CD4-positive, alpha-beta T cell (primary cell): ENCODE data around the gene SKIDA1. TPM values are rescaled to one million over a fixed set of nuclear protein-coding genes. Genes with fewer than 3 reads are reported as not detected.

Experiments
- ATAC-seq: fragments of 200-7000 bp; cut with Tn5 transposase; one replicate; pipeline ENCODE4 v1.10.0; 2022; ENCODE audit warnings: mild to moderate bottlenecking; ENCODE audit not compliant: poor library complexity
- CTCF ChIA-PET: fragments of 350-600 bp; sonication (Branson Sonifier 250); formaldehyde crosslinking; loops from one replicate; lab custom pipeline; 2021; ENCODE audit warnings: antibody characterized with exemption, inconsistent platforms; lab: Charles Lee
- POLR2A ChIA-PET: fragments of 350-600 bp; sonication (Branson Sonifier 250); formaldehyde crosslinking; loops from one replicate; lab custom pipeline; 2021; ENCODE audit warnings: antibody characterized with exemption, inconsistent platforms; lab: Charles Lee
- DNase-seq, 14 experiments: peaks; one replicate each; pipeline ENCODE4 v3.0.0-alpha.2; 2013 to 2020; ENCODE audit warnings: mixed read lengths in 2 of 14
- H3K27ac ChIP-seq, 2 donors: one replicate each; pipeline versions ENCODE4 v1.5.1 to v1.7.0; 2013; ENCODE audit warnings: low read length in 2 of 2, low read depth in 1 of 2, mild to moderate bottlenecking in 1 of 2
- H3K27me3 ChIP-seq, 2 experiments: 1 replicate in 1 of 2; 2 replicates in 1 of 2; pipeline versions ENCODE4 v1.6.1 to v1.7.0; 2013; ENCODE audit warnings: low read length in 2 of 2, control low read depth in 1 of 2, mild to moderate bottlenecking in 1 of 2, moderate library complexity in 1 of 2; ENCODE audit not compliant: insufficient read depth in 2 of 2, control insufficient read depth in 1 of 2
- H3K36me3 ChIP-seq: one replicate; pipeline ENCODE4 v1.6.1; 2013; ENCODE audit warnings: low read length, control low read depth; ENCODE audit not compliant: insufficient read depth
- H3K4me1 ChIP-seq: one replicate; pipeline ENCODE4 v1.6.1; 2013; ENCODE audit warnings: low read length, control low read depth; ENCODE audit not compliant: insufficient read depth
- H3K4me3 ChIP-seq: one replicate; pipeline ENCODE4 v1.5.1; 2013; ENCODE audit warnings: mild to moderate bottlenecking, low read length, moderate library complexity
- H3K9me3 ChIP-seq, 2 experiments: 1 replicate in 1 of 2; 2 replicates in 1 of 2; pipeline versions ENCODE4 v1.6.1 to v1.7.0; 2013; ENCODE audit warnings: low read length in 2 of 2, mild to moderate bottlenecking in 2 of 2, control low read depth in 1 of 2, moderate library complexity in 1 of 2; ENCODE audit not compliant: control insufficient read depth in 1 of 2, insufficient read depth in 1 of 2
- H3K27ac Mint-ChIP-seq: one replicate; pipeline ENCODE4 v1.8.0; 2020; ENCODE audit warnings: mixed read lengths
- H3K27me3 Mint-ChIP-seq: one replicate; pipeline ENCODE4 v1.8.0; 2021; ENCODE audit warnings: mixed read lengths
- H3K36me3 Mint-ChIP-seq: one replicate; pipeline ENCODE4 v1.8.0; 2021; ENCODE audit warnings: low read depth, mixed read lengths
- H3K4me1 Mint-ChIP-seq: one replicate; pipeline ENCODE4 v1.8.0; 2021; ENCODE audit warnings: low read depth, mixed read lengths
- H3K4me3 Mint-ChIP-seq: one replicate; pipeline ENCODE4 v1.8.0; 2020; ENCODE audit warnings: mild to moderate bottlenecking, mixed read lengths
- H3K9me3 Mint-ChIP-seq: one replicate; pipeline ENCODE4 v1.8.0; 2020; ENCODE audit warnings: mixed read lengths
- CTCF ChIP-seq: fragments of 200-600 bp; IDR thresholded peaks from one replicate; pipeline ENCODE4 v1.8.0; 2022; ENCODE audit warnings: antibody characterized with exemption, mild to moderate bottlenecking
- intact Hi-C, 2 experiments: fragments of 100-400 bp; cut with DNase I in 1 of 2; cut with micrococcal nuclease in 1 of 2; formaldehyde crosslinking; loops; one replicate each; pipeline versions ENCODE4 v1.15.1 to v1.9.0; 2023 to 2025; cut with DNase I, micrococcal nuclease
- total RNA-seq, 174 experiments: library from RNA in 2 of 174; stranded (reverse) in 2 of 174; gene quantifications; one replicate each; pipeline ENCODE4 v1.2.3 and lab custom pipeline; 2021 to 2026

SKIDA1 gene
- total RNA-seq, 2 experiments from 2014 or later = 0.22 to 0.25 TPM

DNA sequence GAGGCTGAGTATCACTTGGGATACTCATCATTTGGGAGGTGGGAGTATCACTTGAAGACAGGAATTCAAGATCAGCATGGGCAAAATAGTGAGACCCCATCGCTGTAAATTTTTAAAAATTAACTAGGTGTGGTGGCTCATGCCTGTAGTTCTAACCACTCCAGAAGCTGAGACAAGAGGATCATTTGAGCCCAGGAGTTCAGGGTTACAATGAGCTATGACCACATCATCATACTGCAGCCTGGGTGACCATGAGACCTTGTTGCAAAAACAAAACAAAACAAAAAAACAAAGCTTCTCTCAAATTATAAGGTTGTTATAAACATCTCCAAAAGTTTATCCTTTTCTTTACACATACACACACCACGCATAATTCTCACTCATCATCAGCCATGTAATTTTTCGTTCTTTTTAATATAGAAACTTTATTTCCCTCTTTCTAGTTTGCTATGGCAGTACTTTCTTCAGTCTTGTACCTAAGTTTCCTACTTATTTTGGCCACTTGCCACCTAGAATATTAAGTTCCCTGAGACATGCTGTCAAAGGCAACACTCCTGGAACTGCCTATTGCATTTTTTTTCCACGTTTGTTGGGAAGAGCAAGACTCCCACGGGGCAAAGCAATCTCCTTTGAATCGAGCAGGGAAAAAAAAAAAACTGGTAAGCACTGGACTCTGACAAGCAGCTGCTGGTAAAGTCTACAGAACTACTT, 37.1 kb downstream of the SKIDA1 start:
- H3K4me1 ChIP-seq = no peaks in the 10 kb centered on the region
- H3K27me3 Mint-ChIP-seq = peaks cover 35% of the 10 kb centered on the region
- ChIA-PET POLR2A (interaction anchor here (0.6 kb wide), 1 partner anchor 529 kb away, joined by 4 read pairs; no protein-coding TSS in a partner anchor), CTCF (no interaction called here)
- ATAC-seq = no peak
- H3K4me3 ChIP-seq = no peak overlapping the region
- no peak for DNase-seq
- no peaks in the 10 kb centered on the region for H3K9me3 Mint-ChIP-seq
- no peak for TF ChIP-seq CTCF
- peaks cover 0 to 2% of the 10 kb centered on the region in 2 experiments for H3K27me3 ChIP-seq
- H3K27ac Mint-ChIP-seq = no peak overlapping the region
- H3K4me3 Mint-ChIP-seq = no peak overlapping the region
- H3K9me3 ChIP-seq = no peaks in the 10 kb centered on the region
- intact Hi-C loops = no loop called here
- H3K4me1 Mint-ChIP-seq = no peaks in the 10 kb centered on the region
- no peak overlapping the region for H3K27ac ChIP-seq
- no peaks in the 10 kb centered on the region for H3K36me3 ChIP-seq
- no peaks in the 10 kb centered on the region for H3K36me3 Mint-ChIP-seq

DNA sequence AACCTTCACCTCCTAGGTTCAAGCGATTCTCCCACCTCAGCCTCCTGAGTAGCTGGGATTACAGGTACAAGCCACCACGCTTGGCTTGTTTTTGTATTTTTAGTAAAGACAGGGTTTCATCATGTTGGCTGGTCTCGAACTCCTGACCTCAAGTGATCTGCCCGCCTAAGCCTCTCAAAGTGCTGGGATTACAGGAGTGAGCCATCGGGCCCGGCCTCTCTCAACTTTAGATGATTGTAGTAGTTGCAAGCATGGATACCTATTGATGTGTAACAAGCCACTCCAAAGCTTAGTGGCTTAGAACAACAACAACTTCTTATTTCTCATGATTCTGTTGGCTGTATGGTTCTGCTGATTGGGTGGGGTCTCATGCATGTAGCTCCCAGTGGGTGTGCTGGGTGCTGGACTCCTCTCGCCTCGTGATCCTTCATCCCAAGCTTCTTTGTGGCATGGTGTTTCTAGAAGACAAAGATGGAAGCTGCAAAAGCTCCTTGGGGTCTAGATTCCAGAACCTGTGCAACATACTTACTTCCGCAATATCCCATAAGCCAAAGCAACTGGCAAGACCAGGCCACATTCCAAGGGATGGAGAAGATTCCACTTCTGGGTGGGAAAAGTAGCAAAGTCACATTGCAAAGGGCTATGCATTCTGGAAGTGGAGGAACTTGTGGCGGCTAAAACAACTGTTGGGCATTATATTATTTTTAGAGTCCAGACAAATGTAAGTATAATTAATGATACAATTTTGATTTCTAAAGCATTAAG, 37.9 kb downstream of the SKIDA1 start:
- CTCF ChIA-PET = no interaction called here
- Mint-ChIP-seq H3K4me3 (no peak overlapping the region), H3K36me3 (no peaks in the 10 kb centered on the region), H3K4me1 (no peaks in the 10 kb centered on the region), H3K9me3 (no peaks in the 10 kb centered on the region), H3K27ac (no peak overlapping the region), H3K27me3 (peaks cover 29% of the 10 kb centered on the region)
- ATAC-seq (no peak), DNase-seq (no peak)
- TF ChIP-seq CTCF = no peak
- intact Hi-C loops = no loop called here
- Histone ChIP-seq H3K4me3 (no peak overlapping the region), H3K36me3 (no peaks in the 10 kb centered on the region), H3K27ac (no peak overlapping the region), H3K27me3 (no peaks in the 10 kb centered on the region), H3K4me1 (no peaks in the 10 kb centered on the region), H3K9me3 (no peaks in the 10 kb centered on the region)
- POLR2A ChIA-PET = no interaction called here

GRCh38 chr10:21482821-21483220, 42.7 kb downstream of the SKIDA1 start:
- intact Hi-C loops = no loop called here
- Mint-ChIP-seq H3K27me3 (peaks cover 15% of the 10 kb centered on the region), H3K4me1 (no peaks in the 10 kb centered on the region), H3K9me3 (peaks cover 2% of the 10 kb centered on the region), H3K4me3 (no peak overlapping the region), H3K27ac (no peak overlapping the region), H3K36me3 (no peaks in the 10 kb centered on the region)
- CTCF ChIA-PET = no interaction called here
- POLR2A ChIA-PET = interaction anchor here (0.6 kb wide), 1 partner anchor 235 kb away, joined by 3 read pairs; no protein-coding TSS in a partner anchor
- no peaks in the 10 kb centered on the region for H3K4me1 ChIP-seq
- no peak overlapping the region for H3K4me3 ChIP-seq
- ATAC-seq (no peak), DNase-seq (no peak)
- TF ChIP-seq CTCF = no peak
- no peaks in the 10 kb centered on the region for H3K36me3 ChIP-seq
- H3K27me3 ChIP-seq = no peaks in the 10 kb centered on the region
- no peak overlapping the region for H3K27ac ChIP-seq
- peaks cover 0 to 4% of the 10 kb centered on the region in 2 experiments for H3K9me3 ChIP-seq
